Fibroblast of lung (primary cell): ENCODE results near the gene SMIM7. TPM values are rescaled to one million over a fixed set of nuclear protein-coding genes. Genes with fewer than 3 reads are reported as not detected.

ENCODE experiments used
- DNase-seq, 2 donors: peaks; one replicate each; pipeline versions ENCODE4 v3.0.0 to v3.0.0-alpha.2; 2010; ENCODE audit warnings: low read depth in 2 of 2
- H2AFZ ChIP-seq: 2 replicates; pipeline ENCODE4 v1.5.1; 2012; ENCODE audit warnings: low read length, control low read depth, inconsistent platforms
- H3K27ac ChIP-seq: 2 replicates; pipeline ENCODE4 v1.5.1; 2011; ENCODE audit warnings: low read length, control low read depth; ENCODE audit not compliant: insufficient read depth
- H3K27me3 ChIP-seq: 2 replicates; pipeline ENCODE4 v1.5.1; 2011; ENCODE audit warnings: mild to moderate bottlenecking, low read length; ENCODE audit not compliant: control insufficient read depth, insufficient read depth
- H3K36me3 ChIP-seq: 2 replicates; pipeline ENCODE4 v1.5.1; 2011; ENCODE audit warnings: low read length; ENCODE audit not compliant: control insufficient read depth, insufficient read depth
- H3K4me1 ChIP-seq: 2 replicates; pipeline ENCODE4 v1.5.1; 2011; ENCODE audit warnings: low read length; ENCODE audit not compliant: control insufficient read depth, insufficient read depth; ENCODE audit errors: extremely low read depth
- H3K4me2 ChIP-seq: 2 replicates; pipeline ENCODE4 v1.5.1; 2011; ENCODE audit warnings: low read length, control low read depth; ENCODE audit not compliant: insufficient read depth; ENCODE audit errors: extremely low read depth
- H3K4me3 ChIP-seq, 4 experiments: fragments of 200-600 bp in 1 of 4; sonication (generic) in 1 of 4; replicated peaks in 1 of 4; 2 replicates each; pipeline ENCODE4 v1.5.1; 2011 to 2016; ENCODE audit warnings: low read length in 4 of 4, low read depth in 3 of 4, mild to moderate bottlenecking in 3 of 4, control low read depth in 2 of 4, inconsistent platforms in 1 of 4, mixed read lengths in 1 of 4; ENCODE audit not compliant: insufficient read depth in 1 of 4; ENCODE audit errors: control extremely low read depth in 1 of 4
- H3K79me2 ChIP-seq: 2 replicates; pipeline ENCODE4 v1.5.1; 2012; ENCODE audit warnings: mild to moderate bottlenecking, low read length, inconsistent platforms; ENCODE audit not compliant: control insufficient read depth, insufficient read depth
- H3K9ac ChIP-seq: 2 replicates; pipeline ENCODE4 v1.5.1; 2011; ENCODE audit warnings: mild to moderate bottlenecking, low read length, control low read depth; ENCODE audit not compliant: insufficient read depth
- H3K9me3 ChIP-seq: 2 replicates; pipeline ENCODE4 v1.5.1; 2012; ENCODE audit warnings: low read depth, low read length; ENCODE audit not compliant: control insufficient read depth, insufficient read depth
- H4K20me1 ChIP-seq: 2 replicates; pipeline ENCODE4 v1.5.1; 2011; ENCODE audit warnings: low read length; ENCODE audit not compliant: control insufficient read depth, insufficient read depth; ENCODE audit errors: extremely low read depth
- EZH2 ChIP-seq: IDR thresholded peaks from 2 replicates; pipeline ENCODE4 v1.5.1; 2012; ENCODE audit warnings: low read length, control low read depth, mild to moderate bottlenecking; ENCODE audit errors: missing control alignments
- polyA plus RNA-seq, 2 donors: library from polyadenylated mRNA; depleted of rRNA in 1 of 2; stranded (reverse) in 1 of 2; unstranded in 1 of 2; fragments of >200 nt; gene quantifications; 2 replicates each; pipeline ENCODE4 v1.2.1, GENCODE V29; 2011 to 2012; ENCODE audit warnings: missing spikeins in 1 of 2
- total RNA-seq: library from RNA; depleted of rRNA; stranded (reverse); fragments of >200 nt; gene quantifications from 2 replicates; pipeline ENCODE4 v1.2.1, GENCODE V29; 2014
- TF ChIP-seq, protein P1 (sequence below), 2 donors: IDR thresholded peaks in 1 of 2; conservative IDR thresholded peaks in 1 of 2; 1 replicate in 1 of 2; 2 replicates in 1 of 2; pipeline ENCODE4 v1.5.1; 2011 to 2012; ENCODE audit warnings: low read length in 2 of 2, control low read depth in 1 of 2, inconsistent platforms in 1 of 2, low read depth in 1 of 2, mild to moderate bottlenecking in 1 of 2

The SMIM7 gene
- total and polyA plus RNA-seq, 2 donors (not counting 1 experiment from before 2014, with no cell fraction given), result 58.1 to 91.4 TPM

- Histone ChIP-seq H3K27ac (no peak overlapping the region), H3K27me3 (no peaks in the 10 kb centered on the region), H3K79me2 (peaks cover 83% of the 10 kb centered on the region), H2AFZ (no peak overlapping the region), H3K4me3 (no peak overlapping the region), H3K4me1 (peaks cover 4% of the 10 kb centered on the region), H3K36me3 (peaks cover 1% of the 10 kb centered on the region), H3K4me2 (no peak overlapping the region), H4K20me1 (no peaks in the 10 kb centered on the region), H3K9ac (no peak overlapping the region), H3K9me3 (no peaks in the 10 kb centered on the region)
- no peak for TF ChIP-seq EZH2
- TF ChIP-seq, protein P1, sequence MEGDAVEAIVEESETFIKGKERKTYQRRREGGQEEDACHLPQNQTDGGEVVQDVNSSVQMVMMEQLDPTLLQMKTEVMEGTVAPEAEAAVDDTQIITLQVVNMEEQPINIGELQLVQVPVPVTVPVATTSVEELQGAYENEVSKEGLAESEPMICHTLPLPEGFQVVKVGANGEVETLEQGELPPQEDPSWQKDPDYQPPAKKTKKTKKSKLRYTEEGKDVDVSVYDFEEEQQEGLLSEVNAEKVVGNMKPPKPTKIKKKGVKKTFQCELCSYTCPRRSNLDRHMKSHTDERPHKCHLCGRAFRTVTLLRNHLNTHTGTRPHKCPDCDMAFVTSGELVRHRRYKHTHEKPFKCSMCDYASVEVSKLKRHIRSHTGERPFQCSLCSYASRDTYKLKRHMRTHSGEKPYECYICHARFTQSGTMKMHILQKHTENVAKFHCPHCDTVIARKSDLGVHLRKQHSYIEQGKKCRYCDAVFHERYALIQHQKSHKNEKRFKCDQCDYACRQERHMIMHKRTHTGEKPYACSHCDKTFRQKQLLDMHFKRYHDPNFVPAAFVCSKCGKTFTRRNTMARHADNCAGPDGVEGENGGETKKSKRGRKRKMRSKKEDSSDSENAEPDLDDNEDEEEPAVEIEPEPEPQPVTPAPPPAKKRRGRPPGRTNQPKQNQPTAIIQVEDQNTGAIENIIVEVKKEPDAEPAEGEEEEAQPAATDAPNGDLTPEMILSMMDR (conservative IDR thresholded peaks at IDR 0.05 in 1 of 2, IDR thresholded peaks at IDR 0.05 in 1 of 2; ENCODE audit: low read depth in 1 of 2, low read length in 2 of 2), result no peak
- no peak for DNase-seq
Observed at GRCh38 chr19:16603090-16603489, 56.9 kb downstream of the SMIM7 start.

GRCh38 chr19:16601378-16602052, 58.4 kb downstream of the SMIM7 start:
- Histone ChIP-seq H3K4me2 (no peak overlapping the region), H3K9ac (no peak overlapping the region), H3K36me3 (peaks cover 1% of the 10 kb centered on the region), H3K4me3 (no peak overlapping the region), H3K27me3 (no peaks in the 10 kb centered on the region), H3K9me3 (no peaks in the 10 kb centered on the region), H3K27ac (no peak overlapping the region), H3K79me2 (peaks cover 83% of the 10 kb centered on the region), H4K20me1 (no peaks in the 10 kb centered on the region), H3K4me1 (peaks cover 4% of the 10 kb centered on the region), H2AFZ (no peak overlapping the region)
- TF ChIP-seq, protein P1 (conservative IDR thresholded peaks at IDR 0.05 in 1 of 2, IDR thresholded peaks at IDR 0.05 in 1 of 2; ENCODE audit: low read depth in 1 of 2, low read length in 2 of 2), result no peak
- TF ChIP-seq EZH2, result no peak
- no peak for DNase-seq

- H3K4me2 ChIP-seq, result no peak overlapping the region
- TF ChIP-seq EZH2, result no peak
- TF ChIP-seq, protein P1 (conservative IDR thresholded peaks at IDR 0.05 in 1 of 2, IDR thresholded peaks at IDR 0.05 in 1 of 2; ENCODE audit: low read depth in 1 of 2, low read length in 2 of 2), result no peak
- DNase-seq, result no peak
- H3K9me3 ChIP-seq, result no peaks in the 10 kb centered on the region
- H2AFZ ChIP-seq, result no peak overlapping the region
- H3K79me2 ChIP-seq, result peaks cover 86% of the 10 kb centered on the region
- no peaks in the 10 kb centered on the region for H3K27me3 ChIP-seq
- peaks cover under 1% of the 10 kb centered on the region for H3K36me3 ChIP-seq
- H3K27ac ChIP-seq, result no peak overlapping the region
- H3K4me1 ChIP-seq, result peaks cover 1% of the 10 kb centered on the region
- no peak overlapping the region for H3K9ac ChIP-seq
- no peak overlapping the region for H3K4me3 ChIP-seq
- H4K20me1 ChIP-seq, result no peaks in the 10 kb centered on the region
Observed at GRCh38 chr19:16600824-16601223, 59.1 kb downstream of the SMIM7 start.
